AG09309 (cell line): ENCODE data around the gene GTPBP10.

Experiments
- DNase-seq: peaks from one replicate; pipeline ENCODE4 v3.0.0-alpha.2; 2010; ENCODE audit warnings: low read depth
- H3K4me3 ChIP-seq: 2 replicates; pipeline ENCODE4 v1.5.1; 2011; ENCODE audit warnings: mild to moderate bottlenecking, low read depth, low read length, moderate library complexity; ENCODE audit not compliant: control insufficient read depth
- TF ChIP-seq, protein P1 (sequence below): IDR thresholded peaks from 2 replicates; pipeline ENCODE4 v1.5.1; 2011; ENCODE audit warnings: mild to moderate bottlenecking, low read depth, low read length, inconsistent platforms; ENCODE audit not compliant: insufficient read depth, control insufficient read depth; ENCODE audit errors: missing control alignments

GTPBP10 gene

DNA sequence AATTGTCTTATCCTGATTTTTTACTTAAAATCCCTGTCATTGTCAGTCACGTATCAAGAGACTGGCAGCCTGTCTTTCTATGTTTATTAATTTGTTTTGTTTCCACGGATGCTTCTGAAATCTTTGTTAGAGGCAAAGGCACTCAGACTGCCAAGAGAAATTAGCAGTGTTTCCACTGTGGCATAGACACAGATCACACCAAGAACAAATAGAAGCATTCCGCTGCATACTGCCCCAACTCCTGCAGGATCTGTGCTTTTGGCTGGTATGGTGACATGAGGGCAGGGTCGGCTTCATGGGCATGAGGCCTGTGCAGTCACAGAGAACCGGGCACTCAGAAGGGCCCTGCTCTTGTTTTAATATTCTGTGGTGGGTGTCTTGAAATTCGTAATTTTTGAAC lies 75.1 kb downstream of the GTPBP10 start:
- DNase-seq = no peak
- TF ChIP-seq, protein P1, sequence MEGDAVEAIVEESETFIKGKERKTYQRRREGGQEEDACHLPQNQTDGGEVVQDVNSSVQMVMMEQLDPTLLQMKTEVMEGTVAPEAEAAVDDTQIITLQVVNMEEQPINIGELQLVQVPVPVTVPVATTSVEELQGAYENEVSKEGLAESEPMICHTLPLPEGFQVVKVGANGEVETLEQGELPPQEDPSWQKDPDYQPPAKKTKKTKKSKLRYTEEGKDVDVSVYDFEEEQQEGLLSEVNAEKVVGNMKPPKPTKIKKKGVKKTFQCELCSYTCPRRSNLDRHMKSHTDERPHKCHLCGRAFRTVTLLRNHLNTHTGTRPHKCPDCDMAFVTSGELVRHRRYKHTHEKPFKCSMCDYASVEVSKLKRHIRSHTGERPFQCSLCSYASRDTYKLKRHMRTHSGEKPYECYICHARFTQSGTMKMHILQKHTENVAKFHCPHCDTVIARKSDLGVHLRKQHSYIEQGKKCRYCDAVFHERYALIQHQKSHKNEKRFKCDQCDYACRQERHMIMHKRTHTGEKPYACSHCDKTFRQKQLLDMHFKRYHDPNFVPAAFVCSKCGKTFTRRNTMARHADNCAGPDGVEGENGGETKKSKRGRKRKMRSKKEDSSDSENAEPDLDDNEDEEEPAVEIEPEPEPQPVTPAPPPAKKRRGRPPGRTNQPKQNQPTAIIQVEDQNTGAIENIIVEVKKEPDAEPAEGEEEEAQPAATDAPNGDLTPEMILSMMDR = no peak
- H3K4me3 ChIP-seq = no peak overlapping the region

DNA sequence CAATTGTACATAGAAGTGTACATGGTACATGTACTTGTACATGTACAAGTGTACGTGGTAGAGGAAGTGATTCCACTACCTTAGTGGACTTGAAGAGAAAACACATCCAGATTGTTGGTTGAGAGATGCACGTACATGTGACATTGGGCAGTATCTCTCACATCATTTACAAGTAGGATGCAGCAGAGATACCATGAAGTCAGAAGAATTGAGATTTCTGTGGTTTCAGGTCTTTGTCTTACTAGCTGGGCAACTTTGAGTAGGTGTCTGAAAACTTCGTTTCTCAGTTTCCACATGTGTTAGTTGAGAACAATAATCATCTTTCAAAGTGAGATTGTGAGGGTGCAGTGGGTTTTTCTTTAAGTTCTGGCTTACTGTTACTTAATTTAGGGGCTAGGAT lies 78.2 kb downstream of the GTPBP10 start:
- no peak overlapping the region for H3K4me3 ChIP-seq
- TF ChIP-seq, protein P1 = no peak
- DNase-seq = no peak

DNA sequence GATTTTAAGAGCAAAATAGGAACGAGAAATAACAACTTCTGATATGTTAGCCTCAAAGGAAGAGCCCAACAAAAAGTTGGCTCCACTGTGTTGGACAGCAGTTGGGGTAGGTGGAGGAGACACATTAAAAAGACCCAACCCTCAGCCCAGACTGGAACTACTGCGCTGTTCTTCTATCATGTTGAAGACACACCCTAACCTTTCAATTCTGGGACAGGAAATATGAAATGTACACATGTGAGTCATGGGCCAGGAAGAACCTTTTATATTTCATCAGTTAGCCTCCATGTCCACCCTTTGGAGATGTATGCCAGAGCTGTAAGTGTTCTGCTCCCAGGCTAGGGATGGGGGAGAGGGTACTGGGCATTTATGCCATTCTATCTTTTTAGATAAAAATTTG lies 78.9 kb downstream of the GTPBP10 start:
- no peak overlapping the region for H3K4me3 ChIP-seq
- no peak for DNase-seq
- TF ChIP-seq, protein P1 = no peak

DNA sequence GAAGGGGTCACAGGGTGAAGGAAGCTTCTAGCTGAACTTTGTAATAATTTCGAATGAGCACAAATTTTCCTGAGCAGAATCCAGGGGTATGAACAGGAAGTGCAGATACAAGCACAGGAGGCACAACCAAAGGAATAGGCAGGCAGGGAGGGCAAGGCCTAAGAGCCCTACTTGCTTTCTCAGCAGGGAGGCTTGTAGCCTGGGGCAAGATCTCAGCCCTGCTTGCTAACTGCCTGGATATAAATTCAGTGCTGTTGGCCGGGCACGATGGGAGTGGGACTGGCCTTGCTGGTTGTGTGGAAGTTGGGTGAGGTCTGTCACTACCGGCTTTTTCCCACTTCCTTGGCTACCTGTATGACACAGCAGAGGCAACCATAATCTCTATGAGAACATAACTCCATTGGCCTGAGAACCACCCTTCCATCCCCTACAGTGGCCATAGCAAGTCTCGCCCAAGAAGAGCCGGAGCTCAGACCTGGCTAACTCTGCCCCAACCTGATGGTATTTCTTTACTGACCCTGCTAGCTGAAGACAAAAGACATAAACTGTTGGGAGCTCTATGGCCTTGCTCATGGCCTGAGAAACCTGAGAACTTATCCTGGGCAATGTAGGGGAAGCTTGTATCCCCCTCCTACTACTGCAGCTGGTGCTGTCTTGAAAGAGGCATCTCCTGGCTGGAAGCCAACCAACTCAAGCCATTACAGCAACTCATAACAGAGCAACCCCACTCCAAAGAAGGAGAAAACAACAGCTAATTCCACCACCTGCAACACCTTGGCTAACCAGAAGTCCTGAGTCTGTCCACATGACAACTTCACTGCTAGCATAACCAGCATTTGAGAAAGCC lies 84.3 kb downstream of the GTPBP10 start:
- TF ChIP-seq, protein P1 = no peak
- no peak for DNase-seq
- no peak overlapping the region for H3K4me3 ChIP-seq

DNA sequence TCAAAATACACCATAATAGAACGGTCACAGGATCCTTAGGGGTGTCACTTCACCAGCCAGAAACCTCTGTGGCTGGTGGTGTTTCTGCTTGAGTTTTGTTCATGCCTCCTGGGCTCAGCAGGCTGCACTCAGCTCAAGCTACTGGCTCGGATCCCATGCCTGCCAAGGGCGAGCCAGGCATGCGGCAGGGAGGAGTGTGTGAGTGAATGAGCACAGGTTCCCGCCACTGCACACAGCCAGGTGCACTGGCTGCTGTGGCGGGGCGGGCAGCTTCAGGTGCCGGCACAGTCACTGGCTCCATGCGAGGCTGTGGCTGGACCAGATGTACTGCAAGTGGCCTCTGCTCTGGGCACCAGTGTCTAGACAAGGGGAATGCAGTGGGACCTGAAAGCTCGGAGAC lies 86.2 kb downstream of the GTPBP10 start:
- H3K4me3 ChIP-seq = no peak overlapping the region
- TF ChIP-seq, protein P1 = no peak
- no peak for DNase-seq

DNA sequence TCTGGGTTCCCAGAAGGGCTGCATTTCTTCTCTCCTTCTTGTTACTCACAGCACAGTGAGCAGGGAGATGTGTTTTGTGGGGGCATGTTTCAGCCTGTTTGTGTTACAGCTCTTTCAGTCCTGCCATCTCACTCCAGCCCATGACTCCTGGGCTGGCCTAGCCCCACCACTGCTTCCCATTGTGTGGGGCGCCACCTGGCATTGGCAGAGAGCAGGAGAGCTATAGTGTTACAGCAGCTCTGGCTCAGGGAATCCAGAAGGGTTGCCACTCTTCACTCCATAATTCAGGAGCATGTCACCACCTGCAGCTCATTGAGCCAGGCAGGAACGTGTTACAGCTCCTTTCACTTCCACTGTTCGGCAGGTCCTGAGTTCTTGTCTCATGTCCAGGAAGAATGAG lies 86.7 kb downstream of the GTPBP10 start:
- H3K4me3 ChIP-seq = no peak overlapping the region
- TF ChIP-seq, protein P1 = no peak
- no peak for DNase-seq
